ENCODE data around the gene INSYN1.

- TF ChIP-seq CTCF (IDR thresholded peaks at IDR 0.05) (no peak), POLR2AphosphoS5 (IDR thresholded peaks at IDR 0.05) (no peak), EP300 (IDR thresholded peaks at IDR 0.05) (no peak)
These were observed 11.8 kb downstream of the INSYN1 start for GRCh38 chr15:73741321-73741836.
